KMS-11 (cell line): ENCODE results near the gene KCNMB2.
A peak's percentile ranks its signal among the peaks of the same experiment; 100 is the strongest.

Source experiments
- H2AFZ ChIP-seq: fragments of 200-600 bp; sonication (generic); 2 replicates; pipeline ENCODE4 v1.6.1; 2016; ENCODE audit warnings: antibody characterized with exemption, mixed run types, low read depth
- H3K27ac ChIP-seq: fragments of 200-600 bp; sonication (generic); 2 replicates; pipeline ENCODE4 v1.6.1; 2016; ENCODE audit warnings: mild to moderate bottlenecking, mixed run types
- H3K27me3 ChIP-seq: fragments of 200-600 bp; sonication (generic); 2 replicates; pipeline ENCODE4 v1.6.1; 2017; ENCODE audit warnings: mild to moderate bottlenecking, low read depth, mixed run types, moderate library complexity; ENCODE audit not compliant: insufficient read depth
- H3K36me3 ChIP-seq: fragments of 200-600 bp; sonication (generic); 2 replicates; pipeline ENCODE4 v1.6.1; 2017; ENCODE audit warnings: mild to moderate bottlenecking, mixed run types; ENCODE audit not compliant: insufficient read depth
- H3K4me1 ChIP-seq: fragments of 200-600 bp; sonication (generic); 2 replicates; pipeline ENCODE4 v1.6.1; 2016; ENCODE audit warnings: mild to moderate bottlenecking, low read depth, mixed run types; ENCODE audit not compliant: poor library complexity, severe bottlenecking
- H3K4me2 ChIP-seq: fragments of 200-600 bp; sonication (generic); 2 replicates; pipeline ENCODE4 v1.7.0; 2016; ENCODE audit warnings: mild to moderate bottlenecking, mixed run types
- H3K4me3 ChIP-seq: fragments of 200-600 bp; sonication (generic); IDR thresholded peaks from 2 replicates; pipeline ENCODE4 v1.6.1; 2017; ENCODE audit warnings: low read depth, low read length, mixed read lengths; ENCODE audit not compliant: insufficient read depth
- H3K79me2 ChIP-seq: fragments of 200-600 bp; sonication (generic); 2 replicates; pipeline ENCODE4 v1.6.1; 2016; ENCODE audit warnings: low read depth, mixed run types; ENCODE audit not compliant: insufficient read depth
- H3K9ac ChIP-seq: fragments of 200-600 bp; sonication (generic); 2 replicates; pipeline ENCODE4 v1.6.1; 2016; ENCODE audit warnings: mild to moderate bottlenecking, mixed run types
- H4K20me1 ChIP-seq: fragments of 200-600 bp; sonication (generic); 2 replicates; pipeline ENCODE4 v1.6.1; 2016; ENCODE audit warnings: mild to moderate bottlenecking, mixed run types; ENCODE audit not compliant: insufficient read depth
- CTCF ChIP-seq: fragments of 200-600 bp; sonication (generic); conservative IDR thresholded peaks from 2 replicates; pipeline ENCODE4 v1.6.1; 2017; ENCODE audit warnings: low read depth, mild to moderate bottlenecking, antibody characterized with exemption, low read length, moderate library complexity, mixed read lengths

The KCNMB2 gene

GRCh38 chr3:178537122-178537705 lies 978 bp downstream of the KCNMB2 start:
- peak overlapping the region; percentile 31; the same call in 1 of the 2 replicates for H3K4me2 ChIP-seq
- H4K20me1 ChIP-seq: no peaks in the 10 kb centered on the region
- peak overlapping the region; percentile 11; the same call in 1 of the 2 replicates for H3K9ac ChIP-seq
- H3K79me2 ChIP-seq: no peaks in the 10 kb centered on the region
- H3K36me3 ChIP-seq: no peaks in the 10 kb centered on the region
- peak overlapping the region; percentile 18; the same call in 1 of the 2 replicates for H3K27ac ChIP-seq
- no peaks in the 10 kb centered on the region for H3K27me3 ChIP-seq
- no peak overlapping the region for H3K4me3 ChIP-seq
- peak overlapping the region; percentile 55 for H2AFZ ChIP-seq
- TF ChIP-seq CTCF: no peak
- H3K4me1 ChIP-seq: peaks cover 6% of the 10 kb centered on the region

GRCh38 chr3:178538056-178538455 lies 1.8 kb downstream of the KCNMB2 start:
- H3K4me1 ChIP-seq: no peaks in the 10 kb centered on the region
- TF ChIP-seq CTCF: no peak
- H3K36me3 ChIP-seq: no peaks in the 10 kb centered on the region
- H4K20me1 ChIP-seq: no peaks in the 10 kb centered on the region
- no peaks in the 10 kb centered on the region for H3K79me2 ChIP-seq
- H3K27me3 ChIP-seq: no peaks in the 10 kb centered on the region
- H3K4me3 ChIP-seq: no peak overlapping the region
- H3K9ac ChIP-seq: no peak overlapping the region
- H3K27ac ChIP-seq: no peak overlapping the region
- no peak overlapping the region; the same call in 1 of the 2 replicates for H3K4me2 ChIP-seq
- no peak overlapping the region for H2AFZ ChIP-seq

GRCh38 chr3:178540184-178540583 lies 3.9 kb downstream of the KCNMB2 start:
- Histone ChIP-seq H4K20me1 (no peaks in the 10 kb centered on the region), H3K4me3 (no peak overlapping the region), H3K9ac (no peak overlapping the region), H3K27ac (no peak overlapping the region), H2AFZ (no peak overlapping the region), H3K79me2 (no peaks in the 10 kb centered on the region), H3K27me3 (no peaks in the 10 kb centered on the region), H3K4me1 (peaks cover 6% of the 10 kb centered on the region), H3K4me2 (no peak overlapping the region), H3K36me3 (no peaks in the 10 kb centered on the region)
- TF ChIP-seq CTCF: no peak

- no peak for TF ChIP-seq CTCF
- Histone ChIP-seq H4K20me1 (no peaks in the 10 kb centered on the region), H3K36me3 (no peaks in the 10 kb centered on the region), H3K27me3 (no peaks in the 10 kb centered on the region), H3K9ac (no peak overlapping the region), H3K79me2 (no peaks in the 10 kb centered on the region), H3K27ac (no peak overlapping the region), H3K4me2 (no peak overlapping the region; the same call in 1 of the 2 replicates), H3K4me3 (no peak overlapping the region), H3K4me1 (peaks cover 20% of the 10 kb centered on the region), H2AFZ (no peak overlapping the region; the same call in 1 of the 2 replicates)
Measured at GRCh38 chr3:178545337-178545736, 9.1 kb downstream of the KCNMB2 start.
